ENCODE data around the gene ERBB4.
"Not testable (repeated sequence)": the region's sequence is repeated elsewhere in the genome, so short reads cannot be mapped to it uniquely, and the experiment has no call there.

The ERBB4 gene

GRCh38 chr2:212076456-212076855 is 462.1 kb downstream of the ERBB4 start:
- no peak for DNase-seq (ENCODE audit: low spot score)

- no peak for DNase-seq (ENCODE audit: low spot score)
These were observed 465.2 kb downstream of the ERBB4 start for GRCh38 chr2:212073360-212073759.

- DNase-seq (ENCODE audit: low spot score): no peak
These were observed 472.1 kb downstream of the ERBB4 start for GRCh38 chr2:212066546-212066945.

GRCh38 chr2:212064318-212064717 is 474.3 kb downstream of the ERBB4 start:
- DNase-seq (ENCODE audit: low spot score): no peak

- DNase-seq (ENCODE audit: low spot score): no peak
These were observed 486.0 kb downstream of the ERBB4 start for GRCh38 chr2:212052412-212053159.

GRCh38 chr2:212050871-212051270 is 487.7 kb downstream of the ERBB4 start:
- no peak for DNase-seq (ENCODE audit: low spot score)

GRCh38 chr2:212042562-212042961 is 496.0 kb downstream of the ERBB4 start:
- DNase-seq (ENCODE audit: low spot score): no peak

GRCh38 chr2:212037062-212037461 is 501.5 kb downstream of the ERBB4 start:
- DNase-seq (ENCODE audit: low spot score): no peak

GRCh38 chr2:212034841-212035585 is 503.6 kb downstream of the ERBB4 start:
- DNase-seq (ENCODE audit: low spot score): no peak

- no peak for DNase-seq (ENCODE audit: low spot score)
These were observed 504.7 kb downstream of the ERBB4 start for GRCh38 chr2:212033888-212034287.

- DNase-seq (ENCODE audit: low spot score): peak; percentile 9
These were observed 505.9 kb downstream of the ERBB4 start for GRCh38 chr2:212032536-212033219.

- peak; percentile 14 for DNase-seq (ENCODE audit: low spot score)
These were observed 506.6 kb downstream of the ERBB4 start for GRCh38 chr2:212032032-212032431.

GRCh38 chr2:212030709-212031108 is 507.9 kb downstream of the ERBB4 start:
- no peak for DNase-seq (ENCODE audit: low spot score)

GRCh38 chr2:212028798-212029394 is 509.7 kb downstream of the ERBB4 start:
- no peak for DNase-seq (ENCODE audit: low spot score)

- DNase-seq (ENCODE audit: low spot score): no peak
These were observed 510.6 kb downstream of the ERBB4 start for GRCh38 chr2:212027681-212028628.

GRCh38 chr2:212024040-212024439 is 514.6 kb downstream of the ERBB4 start:
- no peak for DNase-seq (ENCODE audit: low spot score)

GRCh38 chr2:212022966-212023365 is 515.6 kb downstream of the ERBB4 start:
- no peak for DNase-seq (ENCODE audit: low spot score)

GRCh38 chr2:212021947-212022346 is 516.7 kb downstream of the ERBB4 start:
- DNase-seq (ENCODE audit: low spot score): no peak

GRCh38 chr2:212015588-212015987 is 523.0 kb downstream of the ERBB4 start:
- no peak for DNase-seq (ENCODE audit: low spot score)

- DNase-seq (ENCODE audit: low spot score): no peak
These were observed 525.0 kb downstream of the ERBB4 start for GRCh38 chr2:212013626-212014025.

- DNase-seq (ENCODE audit: low spot score): not testable (repeated sequence)
These were observed 528.3 kb downstream of the ERBB4 start for GRCh38 chr2:212010305-212010704.
